GM12878 (cell line): ENCODE data around the gene LARGE1.

Source experiments
- NR2C2 ChIP-seq: IDR thresholded peaks from 2 replicates; pipeline ENCODE4 v1.6.1; 2011; ENCODE audit warnings: borderline replicate concordance, low read depth; ENCODE audit not compliant: control insufficient read depth, insufficient read length
- ZBTB11 ChIP-seq: fragments of 450-650 bp; formaldehyde crosslinking; IDR thresholded peaks from 2 replicates; pipeline ENCODE4 v1.5.0; 2022; ENCODE audit warnings: mild to moderate bottlenecking, missing genetic modification characterization
- ZBTB33 ChIP-seq: fragments of 450-650 bp; IDR thresholded peaks from 2 replicates; pipeline ENCODE4 v1.6.1; 2017; ENCODE audit warnings: mild to moderate bottlenecking
- ZNF274 ChIP-seq: IDR thresholded peaks from one replicate; pipeline ENCODE4 v1.8.0; 2011; ENCODE audit not compliant: insufficient read length, insufficient read depth
- TF ChIP-seq, protein P1 (sequence below), 3 experiments: IDR thresholded peaks in 2 of 3; conservative IDR thresholded peaks in 1 of 3; 2 replicates each; pipeline ENCODE4 v1.5.1; 2011; ENCODE audit warnings: low read depth in 3 of 3, low read length in 3 of 3, mild to moderate bottlenecking in 3 of 3, control low read depth in 2 of 3, moderate library complexity in 2 of 3, inconsistent platforms in 1 of 3, mixed read lengths in 1 of 3; ENCODE audit not compliant: control insufficient read depth in 2 of 3, insufficient read depth in 1 of 3; ENCODE audit errors: extremely low read depth in 1 of 3
- TF ChIP-seq, protein P2 (sequence below): fragments of 450-650 bp; IDR thresholded peaks from 2 replicates; pipeline ENCODE4 v1.6.1; 2017; ENCODE audit warnings: antibody characterized with exemption, mild to moderate bottlenecking, moderate library complexity

DNA sequence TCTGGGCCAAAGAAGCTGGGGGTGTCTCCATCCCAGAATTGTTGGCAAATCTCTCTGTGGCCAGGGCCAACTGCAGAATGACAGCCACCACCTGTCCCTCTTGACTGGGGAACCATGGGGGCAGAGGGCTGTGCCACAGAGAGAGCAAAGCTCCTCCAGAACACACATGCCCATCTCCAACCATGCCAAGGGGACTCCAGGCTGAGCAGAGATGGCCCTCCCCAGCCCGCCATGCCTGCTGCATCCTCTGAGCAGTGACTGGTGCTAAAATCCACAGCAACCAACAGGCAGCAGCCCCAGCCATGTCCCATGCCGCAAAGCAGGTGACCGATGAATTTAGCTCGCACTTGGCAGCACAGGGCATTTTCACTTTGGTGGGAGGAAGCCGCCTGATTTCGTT lies 45.0 kb downstream of the LARGE1 start:
- TF ChIP-seq, protein P1, sequence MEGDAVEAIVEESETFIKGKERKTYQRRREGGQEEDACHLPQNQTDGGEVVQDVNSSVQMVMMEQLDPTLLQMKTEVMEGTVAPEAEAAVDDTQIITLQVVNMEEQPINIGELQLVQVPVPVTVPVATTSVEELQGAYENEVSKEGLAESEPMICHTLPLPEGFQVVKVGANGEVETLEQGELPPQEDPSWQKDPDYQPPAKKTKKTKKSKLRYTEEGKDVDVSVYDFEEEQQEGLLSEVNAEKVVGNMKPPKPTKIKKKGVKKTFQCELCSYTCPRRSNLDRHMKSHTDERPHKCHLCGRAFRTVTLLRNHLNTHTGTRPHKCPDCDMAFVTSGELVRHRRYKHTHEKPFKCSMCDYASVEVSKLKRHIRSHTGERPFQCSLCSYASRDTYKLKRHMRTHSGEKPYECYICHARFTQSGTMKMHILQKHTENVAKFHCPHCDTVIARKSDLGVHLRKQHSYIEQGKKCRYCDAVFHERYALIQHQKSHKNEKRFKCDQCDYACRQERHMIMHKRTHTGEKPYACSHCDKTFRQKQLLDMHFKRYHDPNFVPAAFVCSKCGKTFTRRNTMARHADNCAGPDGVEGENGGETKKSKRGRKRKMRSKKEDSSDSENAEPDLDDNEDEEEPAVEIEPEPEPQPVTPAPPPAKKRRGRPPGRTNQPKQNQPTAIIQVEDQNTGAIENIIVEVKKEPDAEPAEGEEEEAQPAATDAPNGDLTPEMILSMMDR (IDR thresholded peaks at IDR 0.05 in 2 of 3, conservative IDR thresholded peaks at IDR 0.05 in 1 of 3; ENCODE audit: control insufficient read depth in 2 of 3, extremely low read depth in 1 of 3, insufficient read depth in 1 of 3, low read depth in 3 of 3, low read length in 3 of 3), result no peak
- no peak for TF ChIP-seq ZBTB33
- TF ChIP-seq ZNF274, result no peak
- no peak for TF ChIP-seq NR2C2
- no peak for TF ChIP-seq ZBTB11 (CRISPR knock-in tag)
- TF ChIP-seq, protein P2, sequence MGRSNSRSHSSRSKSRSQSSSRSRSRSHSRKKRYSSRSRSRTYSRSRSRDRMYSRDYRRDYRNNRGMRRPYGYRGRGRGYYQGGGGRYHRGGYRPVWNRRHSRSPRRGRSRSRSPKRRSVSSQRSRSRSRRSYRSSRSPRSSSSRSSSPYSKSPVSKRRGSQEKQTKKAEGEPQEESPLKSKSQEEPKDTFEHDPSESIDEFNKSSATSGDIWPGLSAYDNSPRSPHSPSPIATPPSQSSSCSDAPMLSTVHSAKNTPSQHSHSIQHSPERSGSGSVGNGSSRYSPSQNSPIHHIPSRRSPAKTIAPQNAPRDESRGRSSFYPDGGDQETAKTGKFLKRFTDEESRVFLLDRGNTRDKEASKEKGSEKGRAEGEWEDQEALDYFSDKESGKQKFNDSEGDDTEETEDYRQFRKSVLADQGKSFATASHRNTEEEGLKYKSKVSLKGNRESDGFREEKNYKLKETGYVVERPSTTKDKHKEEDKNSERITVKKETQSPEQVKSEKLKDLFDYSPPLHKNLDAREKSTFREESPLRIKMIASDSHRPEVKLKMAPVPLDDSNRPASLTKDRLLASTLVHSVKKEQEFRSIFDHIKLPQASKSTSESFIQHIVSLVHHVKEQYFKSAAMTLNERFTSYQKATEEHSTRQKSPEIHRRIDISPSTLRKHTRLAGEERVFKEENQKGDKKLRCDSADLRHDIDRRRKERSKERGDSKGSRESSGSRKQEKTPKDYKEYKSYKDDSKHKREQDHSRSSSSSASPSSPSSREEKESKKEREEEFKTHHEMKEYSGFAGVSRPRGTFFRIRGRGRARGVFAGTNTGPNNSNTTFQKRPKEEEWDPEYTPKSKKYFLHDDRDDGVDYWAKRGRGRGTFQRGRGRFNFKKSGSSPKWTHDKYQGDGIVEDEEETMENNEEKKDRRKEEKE, result no peak
